HFF-Myc (cell line): ENCODE data around the gene OR2J2.
"Not testable (repeated sequence)": the region's sequence is repeated elsewhere in the genome, so short reads cannot be mapped to it uniquely, and the experiment has no call there.

Source experiments
- DNase-seq: peaks from one replicate; pipeline ENCODE4 v3.0.0-alpha.2; 2011; ENCODE audit warnings: low read depth; ENCODE audit errors: extremely low read depth
- H3K4me3 ChIP-seq: replicated peaks from 2 replicates; pipeline ENCODE4 v1.5.1; 2011; ENCODE audit warnings: low read depth, mild to moderate bottlenecking, control low read depth, low read length
- TF ChIP-seq, protein P1 (sequence below): IDR thresholded peaks from 2 replicates; pipeline ENCODE4 v1.5.1; 2012; ENCODE audit warnings: mild to moderate bottlenecking, low read depth, low read length, control low read depth; ENCODE audit errors: missing control alignments

The OR2J2 gene

GRCh38 chr6:29200767-29201662, 30.3 kb downstream of the OR2J2 start:
- no peak overlapping the region for H3K4me3 ChIP-seq
- TF ChIP-seq, protein P1, sequence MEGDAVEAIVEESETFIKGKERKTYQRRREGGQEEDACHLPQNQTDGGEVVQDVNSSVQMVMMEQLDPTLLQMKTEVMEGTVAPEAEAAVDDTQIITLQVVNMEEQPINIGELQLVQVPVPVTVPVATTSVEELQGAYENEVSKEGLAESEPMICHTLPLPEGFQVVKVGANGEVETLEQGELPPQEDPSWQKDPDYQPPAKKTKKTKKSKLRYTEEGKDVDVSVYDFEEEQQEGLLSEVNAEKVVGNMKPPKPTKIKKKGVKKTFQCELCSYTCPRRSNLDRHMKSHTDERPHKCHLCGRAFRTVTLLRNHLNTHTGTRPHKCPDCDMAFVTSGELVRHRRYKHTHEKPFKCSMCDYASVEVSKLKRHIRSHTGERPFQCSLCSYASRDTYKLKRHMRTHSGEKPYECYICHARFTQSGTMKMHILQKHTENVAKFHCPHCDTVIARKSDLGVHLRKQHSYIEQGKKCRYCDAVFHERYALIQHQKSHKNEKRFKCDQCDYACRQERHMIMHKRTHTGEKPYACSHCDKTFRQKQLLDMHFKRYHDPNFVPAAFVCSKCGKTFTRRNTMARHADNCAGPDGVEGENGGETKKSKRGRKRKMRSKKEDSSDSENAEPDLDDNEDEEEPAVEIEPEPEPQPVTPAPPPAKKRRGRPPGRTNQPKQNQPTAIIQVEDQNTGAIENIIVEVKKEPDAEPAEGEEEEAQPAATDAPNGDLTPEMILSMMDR, result no peak
- DNase-seq, result no peak

DNA sequence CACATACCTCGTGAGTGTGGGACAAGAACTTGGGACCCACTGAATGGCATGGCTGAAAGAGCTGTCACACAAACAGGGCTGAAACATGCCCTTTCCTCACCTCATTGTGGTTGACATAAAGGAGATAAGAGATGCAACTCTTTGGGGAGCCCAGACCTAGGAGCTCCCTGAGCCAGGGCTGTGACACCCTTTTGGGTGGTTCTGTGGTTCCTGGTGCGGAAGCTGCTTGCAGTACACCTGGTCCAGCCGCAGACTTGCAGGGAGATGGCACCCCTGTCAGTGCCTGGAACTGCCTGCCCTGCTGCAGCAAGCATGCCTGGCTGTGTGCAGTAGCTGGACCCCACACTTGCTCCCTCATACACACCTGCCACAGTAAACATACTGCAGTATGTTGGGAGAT, 31.3 kb downstream of the OR2J2 start:
- H3K4me3 ChIP-seq, result no peak overlapping the region
- no peak for DNase-seq
- TF ChIP-seq, protein P1, result no peak

GRCh38 chr6:29211488-29211887, 40.8 kb downstream of the OR2J2 start:
- TF ChIP-seq, protein P1, result no peak
- no peak for DNase-seq
- no peak overlapping the region for H3K4me3 ChIP-seq

GRCh38 chr6:29216528-29216927, 45.8 kb downstream of the OR2J2 start:
- TF ChIP-seq, protein P1, result no peak
- DNase-seq, result no peak
- no peak overlapping the region for H3K4me3 ChIP-seq

GRCh38 chr6:29217242-29217641, 46.5 kb downstream of the OR2J2 start:
- not testable (repeated sequence) for DNase-seq, H3K4me3 ChIP-seq

- DNase-seq, H3K4me3 ChIP-seq: not testable (repeated sequence)
Measured at GRCh38 chr6:29218056-29218455, 47.3 kb downstream of the OR2J2 start.
